RWPE2 (cell line): ENCODE data around the gene ARHGAP4.

Experiments used
- ATAC-seq: fragments of 200-7000 bp; cut with Tn5 transposase; 3 replicates; pipeline ENCODE4 v1.9.1; 2021; ENCODE audit warnings: low read depth
- DNase-seq: peaks from one replicate; pipeline ENCODE4 v3.0.0-alpha.2; 2020; ENCODE audit warnings: low spot score
- H3K27ac ChIP-seq: fragments of 450-650 bp; 2 replicates; pipeline ENCODE4 v1.5.1; 2017; ENCODE audit warnings: mild to moderate bottlenecking; ENCODE audit not compliant: poor library complexity, severe bottlenecking
- H3K27me3 ChIP-seq: fragments of 250-450 bp; sonication (Bioruptor Pico); 2 replicates; pipeline ENCODE4 v1.5.1; 2021; ENCODE audit warnings: mild to moderate bottlenecking, moderate library complexity; ENCODE audit not compliant: insufficient read depth, poor library complexity, severe bottlenecking
- H3K36me3 ChIP-seq: fragments of 250-450 bp; sonication (Bioruptor Pico); 2 replicates; pipeline ENCODE4 v1.5.1; 2020; ENCODE audit warnings: low read depth, mild to moderate bottlenecking, moderate library complexity
- H3K4me1 ChIP-seq: fragments of 250-450 bp; sonication (Bioruptor Pico); 2 replicates; pipeline ENCODE4 v1.5.1; 2021; ENCODE audit warnings: mild to moderate bottlenecking, moderate library complexity; ENCODE audit not compliant: insufficient read depth, poor library complexity, severe bottlenecking
- H3K4me3 ChIP-seq: fragments of 250-450 bp; sonication (Bioruptor Pico); 2 replicates; pipeline ENCODE4 v1.5.1; 2021; ENCODE audit warnings: mild to moderate bottlenecking, moderate library complexity; ENCODE audit not compliant: severe bottlenecking
- H3K9me3 ChIP-seq: fragments of 250-450 bp; sonication (Bioruptor Pico); 2 replicates; pipeline ENCODE4 v1.5.1; 2021; ENCODE audit warnings: mild to moderate bottlenecking, moderate library complexity; ENCODE audit not compliant: severe bottlenecking
- TF ChIP-seq, protein P1 (sequence below): fragments of 450-650 bp; IDR thresholded peaks from one replicate; pipeline ENCODE4 v1.5.1; 2017; ENCODE audit warnings: mild to moderate bottlenecking, moderate library complexity; ENCODE audit not compliant: poor library complexity, severe bottlenecking

Gene ARHGAP4

DNA sequence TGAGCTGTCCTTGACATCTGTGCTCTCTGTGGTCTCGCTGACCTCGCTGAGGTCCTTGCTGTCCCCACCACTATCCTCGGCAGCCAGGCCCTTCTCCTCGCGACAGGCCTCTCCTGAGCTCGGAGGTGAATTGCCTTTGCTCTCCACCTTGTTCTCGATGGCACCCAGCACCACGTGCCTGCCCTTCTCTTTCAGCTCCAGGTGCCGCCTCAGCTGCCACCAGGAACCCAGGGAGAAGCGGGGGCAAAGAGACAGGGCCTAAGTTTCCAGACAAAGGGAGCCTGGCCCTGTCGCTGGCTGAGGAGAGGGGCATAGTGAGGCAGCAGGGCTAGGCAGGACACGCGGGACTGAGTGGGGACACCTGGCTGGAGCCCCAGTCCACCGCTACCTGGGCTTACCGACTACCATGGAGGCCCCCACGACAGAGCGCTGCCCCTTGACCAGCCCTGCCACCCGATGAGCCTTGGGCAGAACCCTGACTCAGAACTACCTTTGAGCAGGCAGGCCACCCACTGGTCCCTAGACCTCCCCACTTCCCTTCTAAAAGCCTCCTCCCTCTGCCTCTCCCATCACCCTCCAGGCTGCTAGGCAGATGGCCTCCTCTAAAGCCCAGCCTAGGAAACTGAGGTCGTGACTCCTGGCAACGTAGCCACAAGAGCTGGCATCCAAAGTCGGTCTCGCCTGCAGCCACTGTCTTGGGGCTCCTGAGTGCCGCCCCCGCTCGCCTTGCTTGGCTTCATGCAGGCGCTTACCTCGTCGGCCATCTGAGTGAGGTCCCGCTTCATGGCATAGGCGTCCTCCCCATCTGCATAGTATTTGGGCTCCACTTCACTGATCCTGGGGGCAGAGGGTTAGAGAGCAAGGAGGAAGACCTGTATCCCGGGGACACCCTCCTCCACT is 4.2 kb upstream of the ARHGAP4 start:
- H3K27me3 ChIP-seq = no peaks in the 10 kb centered on the region
- H3K36me3 ChIP-seq = peaks cover 12% of the 10 kb centered on the region
- DNase-seq = no peak
- H3K4me3 ChIP-seq = no peak overlapping the region
- H3K4me1 ChIP-seq = no peaks in the 10 kb centered on the region
- H3K9me3 ChIP-seq = no peaks in the 10 kb centered on the region
- TF ChIP-seq, protein P1, sequence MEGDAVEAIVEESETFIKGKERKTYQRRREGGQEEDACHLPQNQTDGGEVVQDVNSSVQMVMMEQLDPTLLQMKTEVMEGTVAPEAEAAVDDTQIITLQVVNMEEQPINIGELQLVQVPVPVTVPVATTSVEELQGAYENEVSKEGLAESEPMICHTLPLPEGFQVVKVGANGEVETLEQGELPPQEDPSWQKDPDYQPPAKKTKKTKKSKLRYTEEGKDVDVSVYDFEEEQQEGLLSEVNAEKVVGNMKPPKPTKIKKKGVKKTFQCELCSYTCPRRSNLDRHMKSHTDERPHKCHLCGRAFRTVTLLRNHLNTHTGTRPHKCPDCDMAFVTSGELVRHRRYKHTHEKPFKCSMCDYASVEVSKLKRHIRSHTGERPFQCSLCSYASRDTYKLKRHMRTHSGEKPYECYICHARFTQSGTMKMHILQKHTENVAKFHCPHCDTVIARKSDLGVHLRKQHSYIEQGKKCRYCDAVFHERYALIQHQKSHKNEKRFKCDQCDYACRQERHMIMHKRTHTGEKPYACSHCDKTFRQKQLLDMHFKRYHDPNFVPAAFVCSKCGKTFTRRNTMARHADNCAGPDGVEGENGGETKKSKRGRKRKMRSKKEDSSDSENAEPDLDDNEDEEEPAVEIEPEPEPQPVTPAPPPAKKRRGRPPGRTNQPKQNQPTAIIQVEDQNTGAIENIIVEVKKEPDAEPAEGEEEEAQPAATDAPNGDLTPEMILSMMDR = no peak
- ATAC-seq = no peak
- H3K27ac ChIP-seq = no peak overlapping the region

DNA sequence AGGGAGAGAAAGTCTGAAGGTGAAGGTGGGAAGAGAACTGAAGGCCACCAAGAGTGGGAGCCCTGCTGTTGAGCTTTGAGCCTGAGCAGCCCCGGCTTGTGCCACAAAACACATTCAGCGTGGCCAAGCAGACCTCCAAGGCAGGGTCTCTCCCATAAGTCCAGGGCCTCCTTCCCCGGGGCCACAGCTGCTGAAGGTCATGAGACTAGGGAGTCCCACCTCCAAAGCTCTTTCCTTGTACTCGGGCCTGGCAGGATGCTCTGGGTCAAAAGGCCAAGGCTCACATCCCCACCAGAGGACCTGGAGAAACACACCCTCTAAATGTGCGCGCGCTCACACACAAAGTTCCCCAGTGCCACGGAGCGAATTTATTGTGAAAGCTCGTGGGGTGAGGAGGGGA is 3.5 kb upstream of the ARHGAP4 start:
- no peak for ATAC-seq
- H3K4me1 ChIP-seq = no peaks in the 10 kb centered on the region
- H3K4me3 ChIP-seq = no peak overlapping the region
- H3K9me3 ChIP-seq = no peaks in the 10 kb centered on the region
- DNase-seq = no peak
- TF ChIP-seq, protein P1 = no peak
- H3K27ac ChIP-seq = no peak overlapping the region
- H3K36me3 ChIP-seq = peaks cover 12% of the 10 kb centered on the region
- no peaks in the 10 kb centered on the region for H3K27me3 ChIP-seq

DNA sequence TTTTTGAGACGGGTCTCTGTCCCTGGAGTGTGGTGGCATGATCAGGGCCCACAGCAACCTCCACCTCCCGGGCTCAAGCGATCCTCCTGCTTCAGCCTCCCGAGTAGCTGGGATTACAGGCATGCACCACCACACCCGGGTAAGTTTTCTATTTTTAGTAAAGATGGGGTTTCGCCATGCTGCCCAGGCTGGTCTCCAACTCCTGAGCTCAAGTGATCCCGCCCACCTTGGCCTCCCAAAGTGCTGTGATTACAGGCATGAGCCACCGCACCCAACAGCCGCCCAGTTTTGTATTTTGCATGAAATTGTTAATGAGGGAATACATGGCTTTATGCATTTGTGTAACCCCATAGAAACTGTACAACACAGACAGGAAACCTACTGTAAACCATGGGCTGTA is 2.8 kb upstream of the ARHGAP4 start:
- Histone ChIP-seq H3K4me1 (no peaks in the 10 kb centered on the region), H3K36me3 (peaks cover 11% of the 10 kb centered on the region), H3K27me3 (no peaks in the 10 kb centered on the region), H3K9me3 (no peaks in the 10 kb centered on the region), H3K27ac (peak overlapping the region; percentile 91), H3K4me3 (no peak overlapping the region)
- ATAC-seq (no peak), DNase-seq (no peak)
- TF ChIP-seq, protein P1 = no peak

GRCh38 chrX:153927922-153928760 is 2.1 kb upstream of the ARHGAP4 start:
- Histone ChIP-seq H3K9me3 (no peaks in the 10 kb centered on the region), H3K27ac (peak overlapping the region; percentile 91), H3K27me3 (no peaks in the 10 kb centered on the region), H3K36me3 (peaks cover 4% of the 10 kb centered on the region), H3K4me3 (peak overlapping the region; percentile 63), H3K4me1 (no peaks in the 10 kb centered on the region)
- DNase-seq (peak; percentile 94), ATAC-seq (peak; percentile 91)
- TF ChIP-seq, protein P1 = peak; percentile 11
